H1 (cell line): ENCODE measurements around the gene CD47. TPM values are rescaled to one million over a fixed set of nuclear protein-coding genes. Genes with fewer than 3 reads are reported as not detected.
A peak's percentile ranks its signal among the peaks of the same experiment; 100 is the strongest.

Experiments used
- CTCF ChIA-PET: fragments of 300-600 bp; sonication (Branson Sonifier 250); formaldehyde crosslinking; loops from one replicate; lab custom pipeline; 2021; ENCODE audit not compliant: partially characterized antibody; lab: Charles Lee
- POLR2A ChIA-PET: fragments of 300-600 bp; sonication (Branson Sonifier 250); formaldehyde crosslinking; loops from one replicate; lab custom pipeline; 2021; ENCODE audit warnings: inconsistent platforms; ENCODE audit not compliant: partially characterized antibody; lab: Charles Lee
- DNase-seq, 2 experiments: peaks; one replicate each; pipeline versions ENCODE4 v3.0.0 to v3.0.0-alpha.2; 2010 to 2022; ENCODE audit warnings: low spot score in 2 of 2, low read depth in 1 of 2, mixed read lengths in 1 of 2
- FAIRE-seq: peaks from 2 replicates; lab custom pipeline; 2011; peaks lifted over from hg19 to GRCh38; lab: Jason Lieb, UNC
- H2AFZ ChIP-seq: 2 replicates; pipeline ENCODE4 v1.8.1; 2012; ENCODE audit warnings: low read length, inconsistent platforms
- H2AK5ac ChIP-seq: 2 replicates; pipeline ENCODE4 v1.6.1; 2013; ENCODE audit warnings: low read depth, low read length
- H2BK120ac ChIP-seq: replicated peaks from 2 replicates; pipeline ENCODE3; 2013; ENCODE audit warnings: low read depth, low read length, inconsistent platforms
- H2BK12ac ChIP-seq: 2 replicates; pipeline ENCODE4 v1.6.1; 2013; ENCODE audit warnings: low read depth, low read length
- H2BK15ac ChIP-seq: 2 replicates; pipeline ENCODE4 v1.6.1; 2013; ENCODE audit warnings: low read length
- H2BK20ac ChIP-seq: 2 replicates; pipeline ENCODE4 v1.6.1; 2013; ENCODE audit warnings: low read length
- H2BK5ac ChIP-seq: 2 replicates; pipeline ENCODE4 v1.6.1; 2013; ENCODE audit warnings: low read depth, low read length
- H3K14ac ChIP-seq: 2 replicates; pipeline ENCODE4 v1.6.1; 2013; ENCODE audit warnings: inconsistent platforms; ENCODE audit not compliant: insufficient read length
- H3K18ac ChIP-seq: 2 replicates; pipeline ENCODE4 v1.6.1; 2013; ENCODE audit warnings: low read length; ENCODE audit errors: extremely low read depth
- H3K23ac ChIP-seq: 2 replicates; pipeline ENCODE4 v1.6.1; 2013; ENCODE audit warnings: inconsistent platforms; ENCODE audit not compliant: insufficient read length
- H3K23me2 ChIP-seq: 2 replicates; pipeline ENCODE4 v1.6.1; 2013; ENCODE audit warnings: low read depth, low read length
- H3K27ac ChIP-seq: 2 replicates; pipeline ENCODE4 v1.6.1; 2011; ENCODE audit warnings: low read depth, low read length, inconsistent platforms
- H3K27me3 ChIP-seq, 4 experiments: replicated peaks in 1 of 4; 1 replicate in 1 of 4; 2 replicates in 3 of 4; pipeline versions ENCODE4 v1.6.1 to v1.8.1; 2011 to 2013; ENCODE audit warnings: low read length in 3 of 4, mild to moderate bottlenecking in 3 of 4, inconsistent platforms in 2 of 4, mixed read lengths in 2 of 4, moderate library complexity in 1 of 4; ENCODE audit not compliant: control insufficient read depth in 3 of 4, insufficient read depth in 3 of 4; ENCODE audit errors: extremely low read depth in 1 of 4
- H3K36me3 ChIP-seq, 4 experiments: 2 replicates each; pipeline versions ENCODE4 v1.6.1 to v1.8.1; 2011 to 2013; ENCODE audit warnings: mild to moderate bottlenecking in 4 of 4, low read length in 3 of 4, moderate library complexity in 2 of 4, control low read depth in 1 of 4, inconsistent platforms in 1 of 4; ENCODE audit not compliant: insufficient read depth in 4 of 4, control insufficient read depth in 2 of 4
- H3K4ac ChIP-seq: replicated peaks from 2 replicates; pipeline ENCODE3; 2013; ENCODE audit warnings: low read length, low read depth, mixed read lengths, inconsistent platforms; ENCODE audit not compliant: insufficient read length
- H3K4me1 ChIP-seq, 4 experiments: replicated peaks in 1 of 4; 1 replicate in 1 of 4; 2 replicates in 3 of 4; pipeline versions ENCODE4 v1.6.1 to v1.8.1; 2011 to 2013; ENCODE audit warnings: low read length in 3 of 4, inconsistent platforms in 2 of 4, mixed read lengths in 1 of 4; ENCODE audit not compliant: insufficient read depth in 4 of 4, control insufficient read depth in 3 of 4
- H3K4me2 ChIP-seq, 2 experiments: 2 replicates each; pipeline versions ENCODE4 v1.6.1 to v1.8.1; 2011 to 2013; ENCODE audit warnings: low read depth in 2 of 2, low read length in 2 of 2, control low read depth in 1 of 2, inconsistent platforms in 1 of 2, mild to moderate bottlenecking in 1 of 2; ENCODE audit not compliant: insufficient read depth in 1 of 2
- H3K4me3 ChIP-seq, 4 experiments: fragments of 200-600, 300-600 bp in 1 of 4; sonication (generic), shearing (Covaris generic), sonication (Bioruptor Twin) in 1 of 4; 2 replicates each; pipeline versions ENCODE4 v1.5.1 to v1.8.1; 2011 to 2016; ENCODE audit warnings: low read length in 4 of 4, low read depth in 3 of 4, control low read depth in 2 of 4, inconsistent platforms in 2 of 4, mild to moderate bottlenecking in 2 of 4, mixed read lengths in 1 of 4, moderate library complexity in 1 of 4; ENCODE audit not compliant: insufficient read depth in 2 of 4; ENCODE audit errors: extremely low read depth in 1 of 4
- H3K56ac ChIP-seq: replicated peaks from 2 replicates; pipeline ENCODE3; 2013; ENCODE audit warnings: low read depth, mild to moderate bottlenecking, mixed read lengths, low read length, inconsistent platforms; ENCODE audit not compliant: insufficient read length
- H3K79me1 ChIP-seq: 2 replicates; pipeline ENCODE4 v1.6.1; 2013; ENCODE audit warnings: low read depth, low read length, control low read depth
- H3K79me2 ChIP-seq, 2 experiments: 2 replicates each; pipeline versions ENCODE4 v1.6.1 to v1.8.1; 2012 to 2013; ENCODE audit warnings: low read length in 2 of 2, mild to moderate bottlenecking in 2 of 2, inconsistent platforms in 1 of 2; ENCODE audit not compliant: insufficient read depth in 2 of 2, control insufficient read depth in 1 of 2
- H3K9ac ChIP-seq, 4 experiments: replicated peaks in 1 of 4; 1 replicate in 1 of 4; 2 replicates in 3 of 4; pipeline versions ENCODE4 v1.6.1 to v1.8.1; 2011 to 2013; ENCODE audit warnings: low read depth in 3 of 4, low read length in 3 of 4, control low read depth in 2 of 4, mild to moderate bottlenecking in 2 of 4, moderate library complexity in 2 of 4, inconsistent platforms in 1 of 4; ENCODE audit errors: extremely low read depth in 1 of 4
- H3K9me3 ChIP-seq, 2 experiments: 2 replicates each; pipeline versions ENCODE4 v1.6.1 to v1.8.1; 2012 to 2013; ENCODE audit warnings: mild to moderate bottlenecking in 2 of 2, moderate library complexity in 2 of 2, control low read depth in 1 of 2, inconsistent platforms in 1 of 2, low read depth in 1 of 2, low read length in 1 of 2, mixed read lengths in 1 of 2; ENCODE audit not compliant: insufficient read depth in 2 of 2
- H4K20me1 ChIP-seq, 2 experiments: replicated peaks in 1 of 2; 2 replicates each; pipeline versions ENCODE3 to v1.8.1; 2011 to 2013; ENCODE audit warnings: inconsistent platforms in 2 of 2, low read length in 2 of 2, mild to moderate bottlenecking in 1 of 2; ENCODE audit not compliant: insufficient read depth in 2 of 2, control insufficient read depth in 1 of 2
- H4K5ac ChIP-seq: 2 replicates; pipeline ENCODE4 v1.6.1; 2013; ENCODE audit warnings: low read length, low read depth, mixed read lengths, inconsistent platforms; ENCODE audit not compliant: insufficient read length
- H4K8ac ChIP-seq: 2 replicates; pipeline ENCODE4 v1.8.0; 2013; ENCODE audit warnings: mild to moderate bottlenecking, moderate library complexity, low read length, inconsistent platforms; ENCODE audit not compliant: insufficient read depth; ENCODE audit errors: extremely low read depth
- H4K91ac ChIP-seq: replicated peaks from 2 replicates; pipeline ENCODE3; 2013; ENCODE audit warnings: low read length, mixed read lengths, inconsistent platforms; ENCODE audit not compliant: insufficient read length
- KDM4A ChIP-seq: IDR thresholded peaks from one replicate; pipeline ENCODE4 v1.7.1; 2012; ENCODE audit warnings: low read depth, mild to moderate bottlenecking, moderate library complexity, low read length, inconsistent platforms; ENCODE audit not compliant: severe bottlenecking
- WGBS, 2 experiments: shearing (Covaris generic) in 1 of 2; methylation state at CpG; one replicate each; pipeline versions ENCODE4 v1.1.6 to v1.1.7; 2013 to 2015; ENCODE audit warnings: low lambda C conversion rate in 2 of 2, mixed read lengths in 2 of 2, inconsistent platforms in 1 of 2, low coverage in 1 of 2, missing lambda C conversion rate in 1 of 2; ENCODE audit not compliant: insufficient replicate concordance in 2 of 2, insufficient coverage in 1 of 2, insufficient read length in 1 of 2; ENCODE audit errors: extremely low coverage in 1 of 2, missing lambda C conversion rate in 1 of 2; 5-methylcytosine and 5-hydroxymethylcytosine counted together
- polyA plus RNA-seq, 7 experiments: library from polyadenylated mRNA; depleted of rRNA in 3 of 7; stranded (reverse) in 5 of 7; unstranded in 2 of 7; fragments of >200 nt in 5 of 7; fragments of 200-250 nt in 2 of 7; gene quantifications; 1 replicate in 5 of 7; 2 replicates in 1 of 7; 4 replicates in 1 of 7; pipeline versions ENCODE4 v1.2.1 to v1.2.3, GENCODE V29; 2011 to 2013; ENCODE audit warnings: missing spikeins in 2 of 7, mixed read lengths in 2 of 7
- total RNA-seq: library from RNA; stranded (reverse); fragmentation: NEBNext Ultra II Directional; extraction: Animal tissue kit (Norgen Biotek cat#: 25700); gene quantifications from 2 replicates; pipeline ENCODE4 v1.2.1, GENCODE V29; 2021

CD47 gene
- total and polyA plus RNA-seq, 2 of the 8 experiments (the other 6 are each of a cell fraction or from before 2014, with no cell fraction given) = 14.4 to 19.3 TPM

GRCh38 chr3:108113975-108114374 is 23.1 kb upstream of the CD47 start:
- POLR2A ChIA-PET = no interaction called here
- no peak overlapping the region for H3K4ac ChIP-seq
- H3K79me2 ChIP-seq = no peaks in the 10 kb centered on the region
- CTCF ChIA-PET = no interaction called here
- no peak overlapping the region for H3K14ac ChIP-seq
- H2BK5ac ChIP-seq = no peak overlapping the region
- no peak overlapping the region; the same call in 1 of the 2 replicates for H4K8ac ChIP-seq
- H3K4me2 ChIP-seq = no peak overlapping the region
- H4K20me1 ChIP-seq = no peaks in the 10 kb centered on the region
- 90% methylated on average over 15 of the region's 15 CpGs; no CpG with 5 or more reads in 1 of the 2 experiments for WGBS, 2 experiments
- H2BK20ac ChIP-seq = no peak overlapping the region
- H3K9ac ChIP-seq = no peak overlapping the region
- no peaks in the 10 kb centered on the region for H3K23me2 ChIP-seq
- H4K91ac ChIP-seq = no peak overlapping the region
- FAIRE-seq = no peak
- H2AK5ac ChIP-seq = no peak overlapping the region
- no peaks in the 10 kb centered on the region for H3K36me3 ChIP-seq
- H2BK120ac ChIP-seq = no peak overlapping the region
- no peaks in the 10 kb centered on the region for H3K27me3 ChIP-seq
- H3K9me3 ChIP-seq = no peaks in the 10 kb centered on the region
- 0 out of 2 replicates have a peak overlapping the region, but pooled peaks have one; percentile 58 for H2AFZ ChIP-seq
- TF ChIP-seq KDM4A = no peak
- TF ChIP-seq, all 59 proteins: peak for 0
- no peak overlapping the region for H3K18ac ChIP-seq
- no peak overlapping the region for H4K5ac ChIP-seq
- H3K23ac ChIP-seq = no peak overlapping the region
- DNase-seq = no peak
- no peak overlapping the region for H3K27ac ChIP-seq
- H3K79me1 ChIP-seq = no peaks in the 10 kb centered on the region
- H2BK12ac ChIP-seq = no peak overlapping the region
- H3K4me1 ChIP-seq = peaks cover 0 to 5% (median 0%) of the 10 kb centered on the region in 4 experiments; a peak in 1 of 7 replicates
- no peak overlapping the region for H3K56ac ChIP-seq
- H2BK15ac ChIP-seq = no peak overlapping the region
- H3K4me3 ChIP-seq = no peak overlapping the region
